GM13977 (cell line): ENCODE results near the gene MIX23.

Experiments
- DNase-seq: peaks from one replicate; pipeline ENCODE4 v3.0.0; 2012; ENCODE audit warnings: low spot score
- CTCF ChIP-seq: IDR thresholded peaks from 2 replicates; pipeline ENCODE4 v1.5.1; 2012; ENCODE audit warnings: mild to moderate bottlenecking, control low read depth; ENCODE audit not compliant: insufficient read depth; ENCODE audit errors: extremely low read depth, missing control alignments
- in situ Hi-C: fragments of 300-500 bp; cut with MboI; formaldehyde crosslinking; loops from one replicate; pipeline ENCODE4 v1.12.0; 2022; ENCODE audit warnings: low sequenced_read_pairs, low pct_unique_long_range_greater_than_20kb, mixed read lengths, inconsistent platforms; ENCODE audit not compliant: unreplicated experiment

The MIX23 gene

GRCh38 chr3:122343654-122344053 lies 39.4 kb downstream of the MIX23 start:
- TF ChIP-seq CTCF, result no peak
- no peak for DNase-seq
- in situ Hi-C loops, result no loop called here

GRCh38 chr3:122342803-122343202 lies 40.2 kb downstream of the MIX23 start:
- no peak for DNase-seq
- TF ChIP-seq CTCF, result no peak
- in situ Hi-C loops, result no loop called here

- in situ Hi-C loops, result no loop called here
- TF ChIP-seq CTCF, result no peak
- DNase-seq, result no peak
Measured at GRCh38 chr3:122332551-122332950, 50.5 kb downstream of the MIX23 start.

GRCh38 chr3:122331886-122332285 lies 51.1 kb downstream of the MIX23 start:
- in situ Hi-C loops, result no loop called here
- no peak for TF ChIP-seq CTCF
- DNase-seq, result no peak

GRCh38 chr3:122325769-122326168 lies 57.3 kb downstream of the MIX23 start:
- DNase-seq, result no peak
- TF ChIP-seq CTCF, result no peak
- in situ Hi-C loops, result no loop called here

- in situ Hi-C loops, result no loop called here
- TF ChIP-seq CTCF, result no peak
- no peak for DNase-seq
Measured at GRCh38 chr3:122324871-122325323, 58.1 kb downstream of the MIX23 start, which contains the start of gene CSTA. Gene CSTA, plus strand, starts transcription at chr3:122325248. Its CDS starts 45 bp downstream, at chr3:122325293.
